WTC11 (cell line): ENCODE data around the gene MOV10L1.

ENCODE experiments used
- CREB1 ChIP-seq: sonication (generic); formaldehyde crosslinking; IDR thresholded peaks from 2 replicates; pipeline ENCODE4 v1.8.0; 2023; ENCODE audit warnings: mild to moderate bottlenecking, missing genetic modification reagents
- ETV6 ChIP-seq: sonication (generic); formaldehyde crosslinking; IDR thresholded peaks from 2 replicates; pipeline ENCODE4 v1.8.1; 2022; ENCODE audit warnings: mild to moderate bottlenecking, missing genetic modification reagents
- MXD4 ChIP-seq: fragments of 250-450 bp; sonication (Bioruptor Pico); IDR thresholded peaks from 2 replicates; pipeline ENCODE4 v1.8.0; 2021; ENCODE audit warnings: mild to moderate bottlenecking, moderate library complexity, borderline replicate concordance
- SP1 ChIP-seq: sonication (generic); formaldehyde crosslinking; conservative IDR thresholded peaks from 2 replicates; pipeline ENCODE4 v1.8.1; 2022; ENCODE audit warnings: missing genetic modification reagents
- TF ChIP-seq, protein P1 (sequence below): fragments of 200-600 bp; IDR thresholded peaks from 2 replicates; pipeline ENCODE4 v1.8.0; 2022; ENCODE audit warnings: antibody characterized with exemption

DNA sequence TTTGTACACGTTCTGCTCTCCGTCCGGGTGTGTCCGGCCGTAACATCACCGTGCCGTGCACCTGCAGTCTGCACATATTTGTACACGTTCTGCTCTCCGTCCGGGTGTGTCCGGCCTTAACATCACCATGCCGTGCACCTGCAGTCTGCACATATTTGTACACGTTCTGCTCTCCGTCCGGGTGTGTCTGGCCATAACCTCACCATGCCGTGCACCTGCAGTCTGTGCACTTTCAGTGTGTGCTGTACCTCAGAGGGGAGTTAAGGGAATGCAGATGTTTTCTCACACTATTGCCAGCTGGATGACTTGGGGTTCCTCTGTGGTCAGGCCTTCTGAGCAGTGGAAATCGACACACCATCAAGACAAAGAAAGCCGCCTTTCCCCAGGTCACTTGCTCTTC is 35.9 kb upstream of the MOV10L1 start:
- TF ChIP-seq ETV6 (CRISPR knock-in tag) (no peak), CREB1 (CRISPR knock-in tag) (no peak), SP1 (CRISPR knock-in tag) (no peak), MXD4 (CRISPR knock-in tag) (no peak)
- TF ChIP-seq, protein P1, sequence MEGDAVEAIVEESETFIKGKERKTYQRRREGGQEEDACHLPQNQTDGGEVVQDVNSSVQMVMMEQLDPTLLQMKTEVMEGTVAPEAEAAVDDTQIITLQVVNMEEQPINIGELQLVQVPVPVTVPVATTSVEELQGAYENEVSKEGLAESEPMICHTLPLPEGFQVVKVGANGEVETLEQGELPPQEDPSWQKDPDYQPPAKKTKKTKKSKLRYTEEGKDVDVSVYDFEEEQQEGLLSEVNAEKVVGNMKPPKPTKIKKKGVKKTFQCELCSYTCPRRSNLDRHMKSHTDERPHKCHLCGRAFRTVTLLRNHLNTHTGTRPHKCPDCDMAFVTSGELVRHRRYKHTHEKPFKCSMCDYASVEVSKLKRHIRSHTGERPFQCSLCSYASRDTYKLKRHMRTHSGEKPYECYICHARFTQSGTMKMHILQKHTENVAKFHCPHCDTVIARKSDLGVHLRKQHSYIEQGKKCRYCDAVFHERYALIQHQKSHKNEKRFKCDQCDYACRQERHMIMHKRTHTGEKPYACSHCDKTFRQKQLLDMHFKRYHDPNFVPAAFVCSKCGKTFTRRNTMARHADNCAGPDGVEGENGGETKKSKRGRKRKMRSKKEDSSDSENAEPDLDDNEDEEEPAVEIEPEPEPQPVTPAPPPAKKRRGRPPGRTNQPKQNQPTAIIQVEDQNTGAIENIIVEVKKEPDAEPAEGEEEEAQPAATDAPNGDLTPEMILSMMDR: no peak
